A549 (cell line): Measurements from ENCODE around the gene PRKN. TPM values are rescaled to one million over a fixed set of nuclear protein-coding genes. Genes with fewer than 3 reads are reported as not detected.
A peak's percentile ranks its signal among the peaks of the same experiment; 100 is the strongest.

ENCODE experiments used
- ATAC-seq, 2 experiments: fragments of 200-7000 bp in 1 of 2; fragments of >200 bp in 1 of 2; cut with Nextera tagmentation in 1 of 2; cut with Tn5 transposase in 1 of 2; 3 replicates each; pipeline versions ENCODE4 v1.8.0 to v1.9.1; 2018 to 2020; ENCODE audit warnings: mild to moderate bottlenecking in 1 of 2, moderate library complexity in 1 of 2
- CTCF ChIA-PET: fragments of 300-600 bp; sonication (Branson Sonifier 250); formaldehyde crosslinking; extraction: SDS; loops from one replicate; lab custom pipeline; 2021; ENCODE audit warnings: antibody characterized with exemption, inconsistent platforms; lab: Yijun Ruan, JAX
- POLR2A ChIA-PET: fragments of 350-600 bp; formaldehyde crosslinking; extraction: SDS; loops from one replicate; lab custom pipeline; 2021; ENCODE audit warnings: antibody characterized with exemption, inconsistent platforms; lab: Yijun Ruan, JAX
- DNase-seq, 2 experiments: peaks; one replicate each; pipeline versions ENCODE4 v3.0.0 to v3.0.0-alpha.2; 2011 to 2016; ENCODE audit warnings: low read depth in 1 of 2, low spot score in 1 of 2
- FAIRE-seq: peaks from 2 replicates; lab custom pipeline; 2011; peaks lifted over from hg19 to GRCh38; lab: Jason Lieb, UNC
- H3K27ac ChIP-seq, 2 experiments: fragments of >200 bp; sonication (Bioruptor Twin); formaldehyde crosslinking; 3 replicates each; pipeline ENCODE4 v1.5.1; 2016 to 2017
- H3K4me1 ChIP-seq: fragments of >200 bp; sonication (Bioruptor Twin); formaldehyde crosslinking; 3 replicates; pipeline ENCODE4 v1.6.1; 2016
- H3K4me2 ChIP-seq: fragments of >200 bp; sonication (Bioruptor Twin); formaldehyde crosslinking; 3 replicates; pipeline ENCODE4 v1.6.1; 2016
- H3K4me3 ChIP-seq: fragments of >200 bp; sonication (Bioruptor Twin); formaldehyde crosslinking; 3 replicates; pipeline ENCODE4 v1.5.1; 2016
- H3K9me3 ChIP-seq: fragments of >200 bp; sonication (Bioruptor Twin); formaldehyde crosslinking; 3 replicates; pipeline ENCODE4 v1.6.1; 2016
- CEBPB ChIP-seq, 2 experiments: fragments of >200 bp in 1 of 2; sonication (Bioruptor Twin) in 1 of 2; formaldehyde crosslinking in 1 of 2; IDR thresholded peaks; 2 replicates each; pipeline ENCODE4 v1.6.1; 2012 to 2016
- CHD4 ChIP-seq: fragments of 200-600 bp; sonication (generic); IDR thresholded peaks from 2 replicates; pipeline ENCODE4 v1.6.1; 2016; ENCODE audit warnings: antibody characterized with exemption, mild to moderate bottlenecking, borderline replicate concordance
- EHF ChIP-seq: fragments of 250-450 bp; sonication (Bioruptor Pico); IDR thresholded peaks from 2 replicates; pipeline ENCODE4 v1.5.0; 2020; ENCODE audit warnings: mild to moderate bottlenecking
- EHMT2 ChIP-seq: fragments of 200-600 bp; sonication (generic); IDR thresholded peaks from 2 replicates; pipeline ENCODE4 v1.6.1; 2016; ENCODE audit warnings: antibody characterized with exemption, low read depth, mild to moderate bottlenecking, moderate library complexity
- ESRRA ChIP-seq: fragments of 150-350 bp; IDR thresholded peaks from 2 replicates; pipeline ENCODE4 v1.6.1; 2014; ENCODE audit warnings: mild to moderate bottlenecking, low read length, borderline replicate concordance
- FOSB ChIP-seq: fragments of 250-450 bp; sonication (Bioruptor Pico); IDR thresholded peaks from 2 replicates; pipeline ENCODE4 v1.5.0; 2020; ENCODE audit warnings: mild to moderate bottlenecking, moderate library complexity
- FOSL2 ChIP-seq, 2 experiments: fragments of 450-650 bp in 1 of 2; fragments of >200 bp in 1 of 2; sonication (Bioruptor Twin) in 1 of 2; formaldehyde crosslinking; IDR thresholded peaks; 2 replicates each; pipeline versions ENCODE4 v1.5.0 to v1.6.1; 2016 to 2020; ENCODE audit warnings: mild to moderate bottlenecking in 1 of 2, moderate library complexity in 1 of 2
- FOXS1 ChIP-seq: fragments of 250-450 bp; sonication (Bioruptor Pico); IDR thresholded peaks from 2 replicates; pipeline ENCODE4 v1.5.0; 2020; ENCODE audit warnings: mild to moderate bottlenecking, moderate library complexity
- GATA3 ChIP-seq: IDR thresholded peaks from 2 replicates; pipeline ENCODE4 v1.6.1; 2012; ENCODE audit warnings: borderline replicate concordance
- HDAC2 ChIP-seq: fragments of 200-600 bp; sonication (generic); IDR thresholded peaks from 2 replicates; pipeline ENCODE4 v1.6.1; 2016
- HEYL ChIP-seq: fragments of 250-450 bp; sonication (Bioruptor Pico); IDR thresholded peaks from 2 replicates; pipeline ENCODE4 v1.8.0; 2021; ENCODE audit warnings: mild to moderate bottlenecking, moderate library complexity
- HMGXB4 ChIP-seq: fragments of 250-450 bp; sonication (Bioruptor Pico); IDR thresholded peaks from 2 replicates; pipeline ENCODE4 v1.5.0; 2021; ENCODE audit warnings: mild to moderate bottlenecking, moderate library complexity, borderline replicate concordance
- HOXB5 ChIP-seq: fragments of 250-450 bp; sonication (Bioruptor Pico); IDR thresholded peaks from 2 replicates; pipeline ENCODE4 v1.5.0; 2020; ENCODE audit warnings: mild to moderate bottlenecking, moderate library complexity
- JUNB ChIP-seq: fragments of >200 bp; sonication (Bioruptor Twin); formaldehyde crosslinking; IDR thresholded peaks from 2 replicates; pipeline ENCODE4 v1.6.1; 2016
- MYC ChIP-seq: IDR thresholded peaks from 2 replicates; pipeline ENCODE4 v1.6.1; 2012; ENCODE audit warnings: mild to moderate bottlenecking, inconsistent platforms, low read length, improper control_type of control experiment, borderline replicate concordance
- NPAS2 ChIP-seq: fragments of 250-450 bp; sonication (Bioruptor Pico); IDR thresholded peaks from 2 replicates; pipeline ENCODE4 v1.8.0; 2022; ENCODE audit warnings: mild to moderate bottlenecking, moderate library complexity, borderline replicate concordance
- NR3C1 ChIP-seq: fragments of >200 bp; sonication (Bioruptor Twin); formaldehyde crosslinking; IDR thresholded peaks from 3 replicates; pipeline ENCODE4 v1.6.1; 2017
- POLR2AphosphoS2 ChIP-seq: conservative IDR thresholded peaks from 2 replicates; pipeline ENCODE4 v1.6.1; 2012; ENCODE audit warnings: low read length, improper control_type of control experiment, inconsistent platforms
- RAD21 ChIP-seq, 2 experiments: fragments of >200 bp in 1 of 2; sonication (Bioruptor Twin) in 1 of 2; formaldehyde crosslinking in 1 of 2; IDR thresholded peaks in 1 of 2; conservative IDR thresholded peaks in 1 of 2; 2 replicates in 1 of 2; 3 replicates in 1 of 2; pipeline ENCODE4 v1.6.1; 2012 to 2018; ENCODE audit warnings: inconsistent platforms in 1 of 2
- RARB ChIP-seq: fragments of 250-450 bp; sonication (Bioruptor Pico); IDR thresholded peaks from 2 replicates; pipeline ENCODE4 v1.8.0; 2021; ENCODE audit warnings: mild to moderate bottlenecking, moderate library complexity
- SMC3 ChIP-seq: fragments of >200 bp; sonication (Bioruptor Twin); formaldehyde crosslinking; IDR thresholded peaks from 3 replicates; pipeline ENCODE4 v1.6.1; 2018; ENCODE audit warnings: inconsistent platforms
- SREBF2 ChIP-seq: fragments of 450-650 bp; IDR thresholded peaks from 2 replicates; pipeline ENCODE4 v1.6.1; 2014; ENCODE audit warnings: mild to moderate bottlenecking, moderate library complexity
- TP53 ChIP-seq: fragments of 250-450 bp; sonication (Bioruptor Pico); IDR thresholded peaks from 2 replicates; pipeline ENCODE4 v1.5.0; 2021; ENCODE audit warnings: mild to moderate bottlenecking, moderate library complexity
- ZC3H11A ChIP-seq: fragments of 450-650 bp; IDR thresholded peaks from 2 replicates; pipeline ENCODE4 v1.6.1; 2014; ENCODE audit warnings: antibody characterized with exemption, mild to moderate bottlenecking
- ZFP36 ChIP-seq: fragments of 450-650 bp; IDR thresholded peaks from 2 replicates; pipeline ENCODE4 v1.6.1; 2014; ENCODE audit warnings: borderline replicate concordance; ENCODE audit not compliant: partially characterized antibody
- ZNF302 ChIP-seq: fragments of 250-450 bp; sonication (Bioruptor Pico); IDR thresholded peaks from 2 replicates; pipeline ENCODE4 v1.9.0; 2021; ENCODE audit warnings: inconsistent platforms, mild to moderate bottlenecking, moderate library complexity
- WGBS: methylation state at CpG from one replicate; pipeline ENCODE4 v1.1.6; 2017; ENCODE audit errors: missing lambda C conversion rate; 5-methylcytosine and 5-hydroxymethylcytosine counted together
- polyA plus RNA-seq, 4 experiments: library from polyadenylated mRNA; depleted of rRNA in 3 of 4; stranded (reverse); fragments of >200 nt; fragmentation: RNase III in 1 of 4; extraction: RNeasy Plus Mini Kit Qiagen cat#74134 plus additional on column Dnase treatment in 1 of 4; gene quantifications; 2 replicates in 3 of 4; 3 replicates in 1 of 4; pipeline ENCODE4 v1.2.3, GENCODE V29; 2011 to 2017
- TF ChIP-seq, protein P1 (sequence below): fragments of >200 bp; sonication (Bioruptor Twin); formaldehyde crosslinking; IDR thresholded peaks from 2 replicates; pipeline ENCODE4 v1.6.1; 2016

Gene PRKN
- polyA plus RNA-seq, 2 of the 4 experiments (the other 2 are of a cell fraction): 0.36 to 0.39 TPM

DNA sequence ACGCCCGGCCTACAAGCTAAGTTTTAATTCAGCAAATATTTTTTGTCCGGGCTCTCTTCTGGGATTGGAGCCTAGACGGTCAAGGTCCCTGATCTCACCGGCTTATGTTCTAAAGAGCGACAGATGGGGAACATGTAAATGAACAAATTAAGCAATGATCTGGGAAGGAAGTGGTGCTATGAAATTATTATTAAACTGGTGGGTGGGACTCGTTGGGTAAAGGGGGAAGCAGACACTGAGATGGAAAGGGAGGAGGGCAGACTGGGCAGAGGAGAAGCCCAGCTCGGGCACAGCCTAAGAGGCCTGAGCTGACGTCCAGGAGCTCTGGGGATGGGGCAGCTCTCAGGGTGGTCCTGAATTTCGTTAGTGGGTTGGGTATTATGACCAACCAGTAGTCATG, 1371.9 kb downstream of the PRKN start (continued):
- no peak for TF ChIP-seq CHD4
- TF ChIP-seq ZC3H11A: no peak
- no peak for TF ChIP-seq FOXS1 (CRISPR knock-in tag)
- no peak for TF ChIP-seq HDAC2
- TF ChIP-seq SMC3: no peak
- TF ChIP-seq GATA3: no peak
- no peak for TF ChIP-seq RAD21 (conservative IDR thresholded peaks at IDR 0.05 in 1 of 2, IDR thresholded peaks at IDR 0.05 in 1 of 2)

- FAIRE-seq (no peak), ATAC-seq (no peak), DNase-seq (no peak)
- no peaks in the 10 kb centered on the region for H3K9me3 ChIP-seq
- H3K4me1 ChIP-seq: no peaks in the 10 kb centered on the region
- POLR2A ChIA-PET: no interaction called here
- TF ChIP-seq MYC (no peak), ZFP36 (no peak), CEBPB (IDR thresholded peaks at IDR 0.05) (no peak), NPAS2 (CRISPR knock-in tag) (no peak), ESRRA (no peak), ZNF302 (CRISPR knock-in tag) (no peak), POLR2AphosphoS2 (no peak), HOXB5 (CRISPR knock-in tag) (no peak), SMC3 (no peak)
- no peak overlapping the region for H3K4me2 ChIP-seq
- CTCF ChIA-PET: interaction anchor here (1.4 to 3.0 kb wide), 2 partner anchors 16 to 18 kb away, joined by 6 to 13 read pairs; no protein-coding TSS in a partner anchor
- no peak overlapping the region for H3K4me3 ChIP-seq
- H3K27ac ChIP-seq: no peak overlapping the region
- WGBS: 96% methylated on average over 13 of the region's 13 CpGs
Observed at GRCh38 chr6:161354956-161355355, 1372.6 kb downstream of the PRKN start.

DNA sequence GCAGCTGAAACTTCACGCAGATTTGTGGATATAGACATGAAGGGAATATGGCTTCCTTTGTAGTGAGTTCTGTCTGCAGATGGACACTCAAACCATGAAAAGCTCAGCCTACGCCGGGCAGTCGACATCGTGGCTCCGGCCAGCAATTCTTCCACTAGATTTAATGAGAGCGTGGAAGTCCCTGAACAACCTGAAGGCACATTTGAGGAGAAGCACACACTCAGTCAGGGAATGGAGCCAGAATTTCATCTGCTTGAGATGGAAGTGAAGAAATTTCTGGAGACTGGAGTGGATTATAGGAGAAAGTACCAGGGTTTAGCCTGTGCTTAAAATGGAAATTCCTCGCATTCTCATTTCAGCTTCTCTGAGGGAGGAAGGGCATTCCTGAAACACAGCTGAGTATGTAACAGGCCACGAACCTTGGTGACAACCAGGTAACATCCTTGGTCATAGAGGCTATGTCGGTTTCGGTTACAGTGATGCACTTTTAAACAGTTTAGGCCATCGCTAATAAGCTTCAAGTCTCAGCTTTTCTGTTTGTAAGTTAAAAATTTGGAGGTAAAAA, 1373.2 kb downstream of the PRKN start:
- ATAC-seq (no peak), DNase-seq (no peak), FAIRE-seq (no peak)
- H3K9me3 ChIP-seq: no peaks in the 10 kb centered on the region
- no peak overlapping the region for H3K4me2 ChIP-seq
- no peak overlapping the region for H3K27ac ChIP-seq
- POLR2A ChIA-PET: no interaction called here
- H3K4me1 ChIP-seq: no peaks in the 10 kb centered on the region
- no peak overlapping the region for H3K4me3 ChIP-seq
- CTCF ChIA-PET: interaction anchor here (1.4 to 3.0 kb wide), 3 partner anchors 16 to 19 kb away, joined by 6 to 13 read pairs (median 9); no protein-coding TSS in a partner anchor
- WGBS: 83% methylated on average over 12 of the region's 12 CpGs
- TF ChIP-seq HEYL (CRISPR knock-in tag) (no peak), RARB (CRISPR knock-in tag) (no peak), MYC (no peak), ZC3H11A (no peak)

- WGBS: 56% methylated on average over 11 of the region's 11 CpGs
- FAIRE-seq (no peak), DNase-seq (peak; percentile 12 to 40), ATAC-seq (peak; percentile 50 to 77; a peak in 4 of 6 replicates)
- H3K9me3 ChIP-seq: no peaks in the 10 kb centered on the region
- POLR2A ChIA-PET: no interaction called here
- H3K4me1 ChIP-seq: no peaks in the 10 kb centered on the region
- no peak overlapping the region for H3K27ac ChIP-seq
- H3K4me3 ChIP-seq: no peak overlapping the region
- CTCF ChIA-PET: interaction anchor here (1.8 kb wide), 1 partner anchor 18 kb away, joined by 9 read pairs; no protein-coding TSS in a partner anchor
- no peak for TF ChIP-seq GATA3
- no peak for TF ChIP-seq NR3C1
- TF ChIP-seq TP53 (CRISPR knock-in tag): no peak
- peak in 1 of 2 experiments; percentile 37; a peak in 2 of 5 replicates for TF ChIP-seq RAD21 (conservative IDR thresholded peaks at IDR 0.05 in 1 of 2, IDR thresholded peaks at IDR 0.05 in 1 of 2)
- TF ChIP-seq, all 56 proteins: peak for 1
- H3K4me2 ChIP-seq: no peak overlapping the region
Observed at GRCh38 chr6:161353208-161353613, 1374.4 kb downstream of the PRKN start.

- no peak overlapping the region for H3K4me3 ChIP-seq
- H3K4me2 ChIP-seq: no peak overlapping the region
- H3K4me1 ChIP-seq: no peaks in the 10 kb centered on the region
- ATAC-seq (no peak), FAIRE-seq (no peak)
- H3K9me3 ChIP-seq: no peaks in the 10 kb centered on the region
- WGBS: 72% methylated on average over 5 of the region's 5 CpGs
- CTCF ChIA-PET: no interaction called here
- POLR2A ChIA-PET: no interaction called here
- H3K27ac ChIP-seq: no peak overlapping the region
- TF ChIP-seq HMGXB4 (CRISPR knock-in tag) (no peak), FOSL2 (IDR thresholded peaks at IDR 0.05) (no peak), FOSL2 (CRISPR knock-in tag; IDR thresholded peaks at IDR 0.05) (no peak), SREBF2 (no peak), EHMT2 (no peak), EHF (CRISPR knock-in tag) (no peak), ZC3H11A (no peak), JUNB (no peak), FOSB (CRISPR knock-in tag) (no peak), HOXB5 (CRISPR knock-in tag) (no peak)
- TF ChIP-seq, protein P1, sequence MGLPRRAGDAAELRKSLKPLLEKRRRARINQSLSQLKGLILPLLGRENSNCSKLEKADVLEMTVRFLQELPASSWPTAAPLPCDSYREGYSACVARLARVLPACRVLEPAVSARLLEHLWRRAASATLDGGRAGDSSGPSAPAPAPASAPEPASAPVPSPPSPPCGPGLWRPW: no peak
- TF ChIP-seq, all 56 proteins: peak for 0
- no peak for DNase-seq
Observed at GRCh38 chr6:161351858-161352257, 1375.7 kb downstream of the PRKN start.
